ENCODE data around the gene PCDHA8.

DNA sequence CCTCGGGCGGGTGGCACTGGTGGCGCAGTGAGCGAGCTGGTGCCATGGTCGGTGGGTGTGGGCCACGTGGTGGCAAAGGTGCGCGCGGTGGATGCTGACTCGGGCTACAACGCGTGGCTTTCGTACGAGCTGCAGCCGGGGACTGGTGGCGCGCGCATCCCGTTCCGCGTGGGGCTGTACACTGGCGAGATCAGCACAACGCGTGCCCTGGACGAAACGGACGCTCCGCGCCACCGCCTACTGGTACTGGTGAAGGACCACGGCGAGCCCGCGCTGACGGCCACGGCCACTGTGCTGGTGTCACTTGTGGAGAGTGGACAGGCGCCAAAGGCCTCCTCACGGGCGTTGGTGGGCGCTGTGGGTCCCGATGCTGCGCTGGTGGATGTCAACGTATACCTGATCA lies 32.1 kb upstream of the PCDHA8 start:
- TF ChIP-seq POLR2A (IDR thresholded peaks at IDR 0.05) = no peak
- TF ChIP-seq, protein P1, sequence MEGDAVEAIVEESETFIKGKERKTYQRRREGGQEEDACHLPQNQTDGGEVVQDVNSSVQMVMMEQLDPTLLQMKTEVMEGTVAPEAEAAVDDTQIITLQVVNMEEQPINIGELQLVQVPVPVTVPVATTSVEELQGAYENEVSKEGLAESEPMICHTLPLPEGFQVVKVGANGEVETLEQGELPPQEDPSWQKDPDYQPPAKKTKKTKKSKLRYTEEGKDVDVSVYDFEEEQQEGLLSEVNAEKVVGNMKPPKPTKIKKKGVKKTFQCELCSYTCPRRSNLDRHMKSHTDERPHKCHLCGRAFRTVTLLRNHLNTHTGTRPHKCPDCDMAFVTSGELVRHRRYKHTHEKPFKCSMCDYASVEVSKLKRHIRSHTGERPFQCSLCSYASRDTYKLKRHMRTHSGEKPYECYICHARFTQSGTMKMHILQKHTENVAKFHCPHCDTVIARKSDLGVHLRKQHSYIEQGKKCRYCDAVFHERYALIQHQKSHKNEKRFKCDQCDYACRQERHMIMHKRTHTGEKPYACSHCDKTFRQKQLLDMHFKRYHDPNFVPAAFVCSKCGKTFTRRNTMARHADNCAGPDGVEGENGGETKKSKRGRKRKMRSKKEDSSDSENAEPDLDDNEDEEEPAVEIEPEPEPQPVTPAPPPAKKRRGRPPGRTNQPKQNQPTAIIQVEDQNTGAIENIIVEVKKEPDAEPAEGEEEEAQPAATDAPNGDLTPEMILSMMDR (IDR thresholded peaks at IDR 0.05 in 8 of 11, conservative IDR thresholded peaks at IDR 0.05 in 3 of 11) = no peak

All from spleen (tissue), 7 donors.